T-helper 2 cell treated with Interferon-gamma antibody and Interleukin-4, amounts not matched to agents 5 μg/mL and 100 μg/mL, for 36 hours (primary cell): ENCODE results near the gene FAM25A.
"Not testable (repeated sequence)": the region's sequence is repeated elsewhere in the genome, so short reads cannot be mapped to it uniquely, and the experiment has no call there.

Source experiments
- DNase-seq: peaks from one replicate; pipeline ENCODE4 v3.0.0; 2021; ENCODE audit warnings: low spot score
- H3K27ac Mint-ChIP-seq: one replicate; pipeline ENCODE4 v1.8.0; 2021; ENCODE audit warnings: mild to moderate bottlenecking, mixed read lengths
- H3K27me3 Mint-ChIP-seq: one replicate; pipeline ENCODE4 v1.8.0; 2021; ENCODE audit warnings: low read depth, mixed read lengths
- H3K36me3 Mint-ChIP-seq: one replicate; pipeline ENCODE4 v1.8.0; 2021; ENCODE audit warnings: low read depth, mixed read lengths
- H3K4me1 Mint-ChIP-seq: one replicate; pipeline ENCODE4 v1.8.0; 2021; ENCODE audit warnings: low read depth, mixed read lengths
- H3K4me3 Mint-ChIP-seq: one replicate; pipeline ENCODE4 v1.8.0; 2022; ENCODE audit warnings: mild to moderate bottlenecking, moderate library complexity, mixed read lengths
- H3K9me3 Mint-ChIP-seq: one replicate; pipeline ENCODE4 v1.8.0; 2021; ENCODE audit warnings: mixed read lengths

FAM25A gene

GRCh38 chr10:87026747-87027508 is 6.8 kb downstream of the FAM25A start:
- not testable (repeated sequence) for H3K4me1 Mint-ChIP-seq, DNase-seq, H3K36me3 Mint-ChIP-seq, H3K9me3 Mint-ChIP-seq, H3K4me3 Mint-ChIP-seq, H3K27ac Mint-ChIP-seq, H3K27me3 Mint-ChIP-seq

- not testable (repeated sequence) for H3K4me1 Mint-ChIP-seq, H3K36me3 Mint-ChIP-seq, H3K27ac Mint-ChIP-seq, DNase-seq, H3K4me3 Mint-ChIP-seq, H3K9me3 Mint-ChIP-seq
- H3K27me3 Mint-ChIP-seq, result peaks cover 14% of the 10 kb centered on the region
Observed at GRCh38 chr10:87030419-87030818, 10.3 kb downstream of the FAM25A start.

- peaks cover 14% of the 10 kb centered on the region for H3K27me3 Mint-ChIP-seq
- no peaks in the 10 kb centered on the region for H3K4me1 Mint-ChIP-seq
- no peaks in the 10 kb centered on the region for H3K9me3 Mint-ChIP-seq
- no peak overlapping the region for H3K4me3 Mint-ChIP-seq
- no peak for DNase-seq
- H3K36me3 Mint-ChIP-seq, result no peaks in the 10 kb centered on the region
- H3K27ac Mint-ChIP-seq, result no peak overlapping the region
Observed at GRCh38 chr10:87030912-87031635, 11.0 kb downstream of the FAM25A start.

- Mint-ChIP-seq H3K4me3 (no peak overlapping the region), H3K36me3 (no peaks in the 10 kb centered on the region), H3K27me3 (peaks cover 11% of the 10 kb centered on the region), H3K27ac (no peak overlapping the region), H3K4me1 (no peaks in the 10 kb centered on the region), H3K9me3 (no peaks in the 10 kb centered on the region)
- DNase-seq, result no peak
Observed at GRCh38 chr10:87036623-87037022, 16.5 kb downstream of the FAM25A start.

- H3K36me3 Mint-ChIP-seq, result peaks cover 3% of the 10 kb centered on the region
- H3K9me3 Mint-ChIP-seq, result no peaks in the 10 kb centered on the region
- no peak overlapping the region for H3K27ac Mint-ChIP-seq
- no peak for DNase-seq
- H3K4me1 Mint-ChIP-seq, result no peaks in the 10 kb centered on the region
- no peak overlapping the region for H3K4me3 Mint-ChIP-seq
- peaks cover 10% of the 10 kb centered on the region for H3K27me3 Mint-ChIP-seq
Observed at GRCh38 chr10:87038286-87038717, 18.2 kb downstream of the FAM25A start.

GRCh38 chr10:87038786-87039185 is 18.7 kb downstream of the FAM25A start:
- Mint-ChIP-seq H3K4me1 (no peaks in the 10 kb centered on the region), H3K27ac (no peak overlapping the region), H3K27me3 (peaks cover 10% of the 10 kb centered on the region), H3K36me3 (peaks cover 4% of the 10 kb centered on the region), H3K9me3 (no peaks in the 10 kb centered on the region), H3K4me3 (no peak overlapping the region)
- no peak for DNase-seq

GRCh38 chr10:87043579-87043978 is 23.5 kb downstream of the FAM25A start:
- not testable (repeated sequence) for DNase-seq, H3K27ac Mint-ChIP-seq, H3K9me3 Mint-ChIP-seq, H3K27me3 Mint-ChIP-seq, H3K4me3 Mint-ChIP-seq, H3K4me1 Mint-ChIP-seq
- H3K36me3 Mint-ChIP-seq, result peaks cover 17% of the 10 kb centered on the region

GRCh38 chr10:87045434-87045938 is 25.4 kb downstream of the FAM25A start:
- Mint-ChIP-seq H3K36me3 (peaks cover 25% of the 10 kb centered on the region), H3K4me1 (no peaks in the 10 kb centered on the region), H3K9me3 (no peaks in the 10 kb centered on the region), H3K4me3 (no peak overlapping the region), H3K27me3 (no peaks in the 10 kb centered on the region), H3K27ac (no peak overlapping the region)
- DNase-seq, result no peak

GRCh38 chr10:87053111-87053510 is 33.0 kb downstream of the FAM25A start:
- DNase-seq, result no peak
- Mint-ChIP-seq H3K27ac (no peak overlapping the region), H3K4me1 (no peaks in the 10 kb centered on the region), H3K27me3 (no peaks in the 10 kb centered on the region), H3K36me3 (peaks cover 31% of the 10 kb centered on the region), H3K9me3 (no peaks in the 10 kb centered on the region), H3K4me3 (no peak overlapping the region)

- Mint-ChIP-seq H3K27ac (no peak overlapping the region), H3K4me3 (no peak overlapping the region), H3K36me3 (peaks cover 31% of the 10 kb centered on the region), H3K27me3 (no peaks in the 10 kb centered on the region), H3K4me1 (no peaks in the 10 kb centered on the region), H3K9me3 (no peaks in the 10 kb centered on the region)
- no peak for DNase-seq
Observed at GRCh38 chr10:87053577-87054181, 33.6 kb downstream of the FAM25A start.

- Mint-ChIP-seq H3K27me3 (no peaks in the 10 kb centered on the region), H3K36me3 (peaks cover 36% of the 10 kb centered on the region), H3K9me3 (no peaks in the 10 kb centered on the region), H3K4me1 (no peaks in the 10 kb centered on the region), H3K27ac (no peak overlapping the region), H3K4me3 (no peak overlapping the region)
- DNase-seq, result no peak
Observed at GRCh38 chr10:87054373-87055295, 34.5 kb downstream of the FAM25A start.

- Mint-ChIP-seq H3K36me3 (peaks cover 46% of the 10 kb centered on the region), H3K27ac (no peak overlapping the region), H3K27me3 (no peaks in the 10 kb centered on the region), H3K4me1 (no peaks in the 10 kb centered on the region), H3K4me3 (no peak overlapping the region), H3K9me3 (no peaks in the 10 kb centered on the region)
- no peak for DNase-seq
Observed at GRCh38 chr10:87058171-87058570, 38.1 kb downstream of the FAM25A start.

- H3K9me3 Mint-ChIP-seq, result no peaks in the 10 kb centered on the region
- no peaks in the 10 kb centered on the region for H3K4me1 Mint-ChIP-seq
- H3K4me3 Mint-ChIP-seq, result no peak overlapping the region
- H3K27ac Mint-ChIP-seq, result no peak overlapping the region
- DNase-seq, result no peak
- peaks cover 54% of the 10 kb centered on the region for H3K36me3 Mint-ChIP-seq
- H3K27me3 Mint-ChIP-seq, result no peaks in the 10 kb centered on the region
Observed at GRCh38 chr10:87059401-87059800, 39.3 kb downstream of the FAM25A start.
